WTC11 (cell line): ENCODE data around the gene COX19.
"Not testable (repeated sequence)": the region's sequence is repeated elsewhere in the genome, so short reads cannot be mapped to it uniquely, and the experiment has no call there.

Experiments used
- ESRRA ChIP-seq: sonication (generic); formaldehyde crosslinking; IDR thresholded peaks from 2 replicates; pipeline ENCODE4 v1.8.1; 2022; ENCODE audit warnings: mild to moderate bottlenecking, missing genetic modification reagents, borderline replicate concordance
- FOXJ3 ChIP-seq: sonication (generic); formaldehyde crosslinking; IDR thresholded peaks from 2 replicates; pipeline ENCODE4 v1.9.0; 2021; ENCODE audit warnings: missing genetic modification reagents, mild to moderate bottlenecking, borderline replicate concordance
- MYBL2 ChIP-seq: sonication (generic); formaldehyde crosslinking; IDR thresholded peaks from 2 replicates; pipeline ENCODE4 v1.8.1; 2023; ENCODE audit warnings: mild to moderate bottlenecking, moderate library complexity, missing genetic modification reagents
- NFYB ChIP-seq: sonication (generic); formaldehyde crosslinking; conservative IDR thresholded peaks from 2 replicates; pipeline ENCODE4 v1.8.0; 2022; ENCODE audit warnings: low read depth, missing genetic modification reagents
- ZNF263 ChIP-seq: sonication (generic); formaldehyde crosslinking; IDR thresholded peaks from 2 replicates; pipeline ENCODE4 v1.8.1; 2022; ENCODE audit warnings: low read depth, mild to moderate bottlenecking, moderate library complexity, missing genetic modification reagents
- TF ChIP-seq, protein P1 (sequence below): fragments of 200-600 bp; IDR thresholded peaks from 2 replicates; pipeline ENCODE4 v1.8.0; 2022; ENCODE audit warnings: antibody characterized with exemption
- TF ChIP-seq, protein P2 (sequence below): sonication (generic); formaldehyde crosslinking; IDR thresholded peaks from 2 replicates; pipeline ENCODE4 v1.8.0; 2022; ENCODE audit warnings: mild to moderate bottlenecking, missing genetic modification reagents
- TF ChIP-seq, protein P3 (sequence below): fragments of 250-450 bp; sonication (Bioruptor Pico); conservative IDR thresholded peaks from 2 replicates; pipeline ENCODE4 v1.9.0; 2021; ENCODE audit warnings: mild to moderate bottlenecking

DNA sequence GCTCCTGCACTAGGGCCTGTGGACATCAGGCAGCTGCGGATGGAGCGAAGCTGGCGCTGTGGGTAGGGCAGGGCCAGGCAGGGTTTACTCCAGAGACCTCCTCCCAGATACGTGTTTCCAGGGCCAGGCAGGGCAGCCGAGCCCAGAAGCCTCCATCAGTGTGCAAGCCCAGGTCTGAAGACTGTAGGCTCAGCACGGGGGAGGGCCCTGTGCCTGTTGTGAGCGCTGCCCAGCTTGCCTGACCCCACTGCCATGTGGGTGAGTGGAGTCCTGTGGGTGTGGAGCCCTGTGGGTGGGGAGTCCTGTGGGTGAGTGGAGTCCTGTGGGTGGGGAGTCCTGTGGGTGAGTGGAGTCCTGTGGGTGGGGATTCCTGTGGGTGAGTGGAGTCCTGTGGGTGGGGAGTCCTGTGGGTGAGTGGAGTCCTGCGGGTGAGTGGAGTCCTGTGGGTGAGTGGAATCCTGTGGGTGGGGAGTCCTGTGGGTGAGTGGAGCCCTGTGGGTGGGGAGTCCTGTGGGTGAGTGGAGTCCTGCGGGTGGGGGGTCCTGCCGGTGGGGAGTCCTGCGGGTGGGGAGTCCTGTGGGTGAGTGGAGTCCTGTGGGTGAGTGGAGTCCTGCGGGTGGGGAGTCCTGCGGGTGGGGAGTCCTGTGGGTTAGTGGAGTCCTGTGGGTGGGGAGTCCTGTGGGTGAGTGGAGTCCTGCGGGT is 25.9 kb upstream of the COX19 start:
- TF ChIP-seq, protein P1, sequence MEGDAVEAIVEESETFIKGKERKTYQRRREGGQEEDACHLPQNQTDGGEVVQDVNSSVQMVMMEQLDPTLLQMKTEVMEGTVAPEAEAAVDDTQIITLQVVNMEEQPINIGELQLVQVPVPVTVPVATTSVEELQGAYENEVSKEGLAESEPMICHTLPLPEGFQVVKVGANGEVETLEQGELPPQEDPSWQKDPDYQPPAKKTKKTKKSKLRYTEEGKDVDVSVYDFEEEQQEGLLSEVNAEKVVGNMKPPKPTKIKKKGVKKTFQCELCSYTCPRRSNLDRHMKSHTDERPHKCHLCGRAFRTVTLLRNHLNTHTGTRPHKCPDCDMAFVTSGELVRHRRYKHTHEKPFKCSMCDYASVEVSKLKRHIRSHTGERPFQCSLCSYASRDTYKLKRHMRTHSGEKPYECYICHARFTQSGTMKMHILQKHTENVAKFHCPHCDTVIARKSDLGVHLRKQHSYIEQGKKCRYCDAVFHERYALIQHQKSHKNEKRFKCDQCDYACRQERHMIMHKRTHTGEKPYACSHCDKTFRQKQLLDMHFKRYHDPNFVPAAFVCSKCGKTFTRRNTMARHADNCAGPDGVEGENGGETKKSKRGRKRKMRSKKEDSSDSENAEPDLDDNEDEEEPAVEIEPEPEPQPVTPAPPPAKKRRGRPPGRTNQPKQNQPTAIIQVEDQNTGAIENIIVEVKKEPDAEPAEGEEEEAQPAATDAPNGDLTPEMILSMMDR: not testable (repeated sequence)
- not testable (repeated sequence) for TF ChIP-seq ZNF263 (CRISPR knock-in tag); FOXJ3 (CRISPR knock-in tag); MYBL2; NFYB; ESRRA (CRISPR knock-in tag)
- TF ChIP-seq, protein P2, sequence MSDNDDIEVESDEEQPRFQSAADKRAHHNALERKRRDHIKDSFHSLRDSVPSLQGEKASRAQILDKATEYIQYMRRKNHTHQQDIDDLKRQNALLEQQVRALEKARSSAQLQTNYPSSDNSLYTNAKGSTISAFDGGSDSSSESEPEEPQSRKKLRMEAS (CRISPR knock-in tag): not testable (repeated sequence)
- TF ChIP-seq, protein P3, sequence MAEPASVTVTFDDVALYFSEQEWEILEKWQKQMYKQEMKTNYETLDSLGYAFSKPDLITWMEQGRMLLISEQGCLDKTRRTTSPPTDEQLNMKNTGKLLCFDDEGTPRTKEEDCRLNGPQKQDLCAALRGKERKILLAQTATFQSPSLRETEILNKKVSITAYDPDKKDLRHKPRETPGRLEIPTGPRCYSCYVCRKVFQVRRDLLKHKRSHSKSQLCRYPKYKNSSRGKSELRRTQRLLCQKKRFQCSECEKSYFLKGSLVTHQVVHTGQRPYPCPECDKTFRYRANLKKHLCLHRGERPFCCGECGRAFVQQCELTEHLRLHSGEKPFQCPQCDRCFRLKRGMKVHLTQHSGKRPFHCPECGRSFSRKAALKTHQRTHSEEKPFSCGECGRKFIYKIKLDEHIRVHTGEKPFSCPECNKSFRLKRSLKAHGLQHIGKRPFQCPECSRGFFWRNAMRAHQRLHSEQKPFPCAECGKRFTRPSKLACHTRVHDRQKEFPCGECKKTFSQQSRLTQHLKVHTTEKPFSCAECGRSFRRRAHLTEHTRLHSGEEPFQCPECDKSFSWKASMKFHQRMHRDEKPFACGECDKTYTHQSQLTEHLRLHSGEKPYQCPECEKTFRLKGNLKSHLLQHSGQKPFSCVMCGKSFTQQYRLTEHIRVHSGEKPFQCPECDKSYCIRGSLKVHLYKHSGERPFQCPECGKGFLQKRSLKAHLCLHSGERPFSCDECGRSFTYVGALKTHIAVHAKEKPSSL: not testable (repeated sequence)
